Measurements from ENCODE around the gene TIPRL. TPM values are rescaled to one million over a fixed set of nuclear protein-coding genes. Genes with fewer than 3 reads are reported as not detected.

TIPRL gene
- total and polyA plus RNA-seq, 2 donors (not counting 1 experiment from before 2014, with no cell fraction given) = 5.1 to 24.9 TPM

- H3K27ac ChIP-seq (ENCODE audit: low read length in 2 of 2) = no peak overlapping the region
- no peak for DNase-seq
- Mint-ChIP-seq H3K27me3 (no peaks in the 10 kb centered on the region), H3K27ac (no peak overlapping the region), H3K9me3 (ENCODE audit: insufficient read depth) (no peaks in the 10 kb centered on the region), H3K4me1 (no peaks in the 10 kb centered on the region), H3K4me3 (no peak overlapping the region)
- no peaks in the 10 kb centered on the region for H3K79me2 ChIP-seq (ENCODE audit: control insufficient read depth, insufficient read depth, low read length)
- H4K20me1 ChIP-seq (ENCODE audit: control insufficient read depth, insufficient read depth, low read length, poor library complexity, severe bottlenecking) = no peaks in the 10 kb centered on the region
- CTCF ChIA-PET = no interaction called here
- intact Hi-C loops (cut with micrococcal nuclease) = no loop called here
- no peaks in the 10 kb centered on the region for H3K27me3 ChIP-seq (replicated peaks in 1 of 4; ENCODE audit: control extremely low read depth in 1 of 4, control insufficient read depth in 3 of 4, insufficient read depth in 4 of 4, low read length in 3 of 4)
- POLR2A ChIA-PET = no interaction called here
- peaks cover 0 to 48% of the 10 kb centered on the region in 2 experiments for H3K36me3 ChIP-seq (replicated peaks in 1 of 2; ENCODE audit: control extremely low read depth in 1 of 2, control insufficient read depth in 1 of 2, extremely low read depth in 1 of 2, insufficient read depth in 2 of 2, low read length in 1 of 2)
- no CpG with 5 or more reads among the region's 4 CpGs for WGBS (ENCODE audit: insufficient coverage)
- H3K4me2 ChIP-seq (replicated peaks; ENCODE audit: low read depth, low read length, poor library complexity, severe bottlenecking) = no peak overlapping the region
- ATAC-seq (ENCODE audit: low read depth) = no peak
- no peak overlapping the region for H2AFZ ChIP-seq (ENCODE audit: insufficient read depth, low read depth, low read length, poor library complexity, severe bottlenecking)
- H3K9me3 ChIP-seq (ENCODE audit: control extremely low read depth in 1 of 3, control insufficient read depth in 2 of 3, insufficient read depth in 1 of 3, low read length in 2 of 3) = no peaks in the 10 kb centered on the region
- H3K4me1 ChIP-seq (ENCODE audit: control insufficient read depth in 2 of 2, insufficient read depth in 2 of 2, low read length in 2 of 2) = no peaks in the 10 kb centered on the region
- no peak for TF ChIP-seq CTCF (IDR thresholded peaks at IDR 0.05)
- no peak for TF ChIP-seq EZH2 (IDR thresholded peaks at IDR 0.05; ENCODE audit: borderline replicate concordance, insufficient read depth, low read depth, low read length, poor library complexity, severe bottlenecking)
- no peak overlapping the region for H3K9ac ChIP-seq (ENCODE audit: low read length)
- H3K4me3 ChIP-seq (ENCODE audit: control extremely low read depth in 1 of 5, extremely low read depth in 1 of 5, insufficient read depth in 1 of 5, low read depth in 2 of 5, low read length in 4 of 5) = no peak overlapping the region
Observed at GRCh38 chr1:168195199-168196135, 16.7 kb downstream of the TIPRL start.

- Histone ChIP-seq H3K36me3 (replicated peaks in 1 of 2; ENCODE audit: control extremely low read depth in 1 of 2, control insufficient read depth in 1 of 2, extremely low read depth in 1 of 2, insufficient read depth in 2 of 2, low read length in 1 of 2) (peaks cover 0 to 52% of the 10 kb centered on the region in 2 experiments), H3K4me2 (replicated peaks; ENCODE audit: low read depth, low read length, poor library complexity, severe bottlenecking) (no peak overlapping the region), H3K79me2 (ENCODE audit: control insufficient read depth, insufficient read depth, low read length) (no peaks in the 10 kb centered on the region), H4K20me1 (ENCODE audit: control insufficient read depth, insufficient read depth, low read length, poor library complexity, severe bottlenecking) (no peaks in the 10 kb centered on the region), H3K4me1 (ENCODE audit: control insufficient read depth in 2 of 2, insufficient read depth in 2 of 2, low read length in 2 of 2) (no peaks in the 10 kb centered on the region), H3K9me3 (ENCODE audit: control extremely low read depth in 1 of 3, control insufficient read depth in 2 of 3, insufficient read depth in 1 of 3, low read length in 2 of 3) (no peaks in the 10 kb centered on the region), H3K4me3 (ENCODE audit: control extremely low read depth in 1 of 5, extremely low read depth in 1 of 5, insufficient read depth in 1 of 5, low read depth in 2 of 5, low read length in 4 of 5) (no peak overlapping the region), H2AFZ (ENCODE audit: insufficient read depth, low read depth, low read length, poor library complexity, severe bottlenecking) (no peak overlapping the region), H3K27ac (ENCODE audit: low read length in 2 of 2) (no peak overlapping the region), H3K27me3 (replicated peaks in 1 of 4; ENCODE audit: control extremely low read depth in 1 of 4, control insufficient read depth in 3 of 4, insufficient read depth in 4 of 4, low read length in 3 of 4) (no peaks in the 10 kb centered on the region), H3K9ac (ENCODE audit: low read length) (no peak overlapping the region)
- WGBS (ENCODE audit: insufficient coverage) = no CpG with 5 or more reads among the region's 3 CpGs
- DNase-seq (no peak), ATAC-seq (ENCODE audit: low read depth) (no peak)
- no peaks in the 10 kb centered on the region for H3K27me3 Mint-ChIP-seq
- no peak overlapping the region for H3K4me3 Mint-ChIP-seq
- TF ChIP-seq EZH2 (IDR thresholded peaks at IDR 0.05; ENCODE audit: borderline replicate concordance, insufficient read depth, low read depth, low read length, poor library complexity, severe bottlenecking) = no peak
- TF ChIP-seq CTCF (IDR thresholded peaks at IDR 0.05) = no peak
- intact Hi-C loops (cut with micrococcal nuclease) = no loop called here
- H3K27ac Mint-ChIP-seq = no peak overlapping the region
- ChIA-PET POLR2A (no interaction called here), CTCF (no interaction called here)
- H3K4me1 Mint-ChIP-seq = no peaks in the 10 kb centered on the region
- no peaks in the 10 kb centered on the region for H3K9me3 Mint-ChIP-seq (ENCODE audit: insufficient read depth)
Observed at GRCh38 chr1:168199056-168199455, 20.3 kb downstream of the TIPRL start.

Measured in B cell (primary cell).